Right atrium auricular region (tissue), 2 donors: ENCODE data around the gene SAMD8. TPM values are rescaled to one million over a fixed set of nuclear protein-coding genes. Genes with fewer than 3 reads are reported as not detected.
A peak's percentile ranks its signal among the peaks of the same experiment; 100 is the strongest.

ENCODE experiments used
- DNase-seq: peaks from one replicate; pipeline ENCODE4 v3.0.0-alpha.2; 2019; ENCODE audit warnings: low spot score
- H3K27ac ChIP-seq, 2 donors: fragments of 200-600 bp; sonication (generic); 1 replicate in 1 of 2; 2 replicates in 1 of 2; pipeline ENCODE4 v1.5.1; 2016 to 2019
- H3K27me3 ChIP-seq, 2 donors: fragments of 200-600 bp; sonication (generic); one replicate each; pipeline versions ENCODE4 v1.5.1 to v1.6.0; 2017 to 2019
- H3K36me3 ChIP-seq: fragments of 200-600 bp; sonication (generic); one replicate; pipeline ENCODE4 v1.5.1; 2016
- H3K4me1 ChIP-seq, 2 donors: fragments of 200-600 bp; sonication (generic); one replicate each; pipeline versions ENCODE4 v1.5.1 to v1.6.0; 2017 to 2019
- H3K4me3 ChIP-seq, 2 donors: fragments of 200-600 bp; sonication (generic); 1 replicate in 1 of 2; 2 replicates in 1 of 2; pipeline ENCODE4 v1.5.1; 2017 to 2019; ENCODE audit warnings: mild to moderate bottlenecking in 1 of 2, moderate library complexity in 1 of 2
- H3K9me3 ChIP-seq, 2 donors: fragments of 200-600 bp; sonication (generic); one replicate each; pipeline ENCODE4 v1.5.1; 2019
- total RNA-seq, 2 donors: library from RNA; depleted of rRNA; stranded (reverse); fragments of >200 nt; gene quantifications; one replicate each; pipeline ENCODE4 v1.1.0, GENCODE V29; 2016
- TF ChIP-seq, protein P1 (sequence below), 2 donors: fragments of 200-600 bp; sonication (generic); IDR thresholded peaks; one replicate each; pipeline ENCODE4 v1.5.1; 2019; ENCODE audit warnings: antibody characterized with exemption in 2 of 2

Gene SAMD8
- total RNA-seq, 2 donors from 2014 or later: 24.7 to 26.3 TPM

DNA sequence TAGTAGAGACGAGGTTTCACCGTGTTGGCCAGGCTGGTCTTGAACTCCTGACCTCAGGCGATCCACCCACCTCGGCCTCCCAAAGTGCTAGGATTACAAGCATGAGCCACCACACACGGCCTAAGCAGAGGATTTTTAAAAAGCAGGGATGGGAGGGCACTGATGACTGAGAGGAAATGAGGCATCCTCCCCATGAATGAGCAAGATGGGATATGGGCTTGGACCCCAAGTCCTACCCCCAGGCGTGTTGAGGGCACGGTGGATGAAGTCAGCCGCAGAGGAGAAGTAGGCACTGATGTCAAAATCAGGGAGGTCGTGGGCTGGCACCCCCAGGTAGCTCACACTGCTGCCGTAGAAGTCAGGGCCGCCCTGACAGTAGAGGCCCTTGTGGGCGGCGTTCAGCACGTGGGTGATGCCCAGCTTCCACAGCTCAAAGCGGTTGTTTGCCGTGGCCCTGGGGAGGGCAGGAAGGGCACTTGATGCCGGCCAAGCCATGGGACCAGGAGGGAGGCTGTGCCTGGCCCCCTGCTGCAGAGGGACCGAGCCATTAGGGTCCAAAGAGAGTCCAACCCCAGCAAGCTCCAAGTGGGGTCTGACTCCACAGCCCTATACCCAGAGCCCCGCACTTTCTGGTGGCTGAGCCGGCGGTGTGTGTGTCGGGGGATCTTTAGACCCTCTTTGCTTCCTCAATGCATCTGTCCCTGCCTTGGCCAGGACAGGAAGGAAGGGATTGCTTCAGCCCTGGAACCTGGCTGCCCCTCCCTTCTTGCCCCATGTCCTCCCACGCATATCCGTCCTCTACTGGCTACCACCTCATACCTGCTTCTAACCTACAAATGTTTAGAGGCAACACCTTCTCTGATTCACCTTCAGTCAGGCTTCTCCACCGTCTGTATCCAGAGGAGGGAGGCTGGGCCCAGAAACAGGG is 3.4 kb upstream of the SAMD8 start:
- no peak overlapping the region for H3K4me3 ChIP-seq
- H3K4me1 ChIP-seq: peaks cover 0 to 37% of the 10 kb centered on the region in 2 donors
- H3K9me3 ChIP-seq: no peaks in the 10 kb centered on the region
- no peak for DNase-seq
- no peaks in the 10 kb centered on the region for H3K27me3 ChIP-seq
- peak overlapping the region; percentile 97 to 99 for H3K27ac ChIP-seq
- no peaks in the 10 kb centered on the region for H3K36me3 ChIP-seq
- TF ChIP-seq, protein P1, sequence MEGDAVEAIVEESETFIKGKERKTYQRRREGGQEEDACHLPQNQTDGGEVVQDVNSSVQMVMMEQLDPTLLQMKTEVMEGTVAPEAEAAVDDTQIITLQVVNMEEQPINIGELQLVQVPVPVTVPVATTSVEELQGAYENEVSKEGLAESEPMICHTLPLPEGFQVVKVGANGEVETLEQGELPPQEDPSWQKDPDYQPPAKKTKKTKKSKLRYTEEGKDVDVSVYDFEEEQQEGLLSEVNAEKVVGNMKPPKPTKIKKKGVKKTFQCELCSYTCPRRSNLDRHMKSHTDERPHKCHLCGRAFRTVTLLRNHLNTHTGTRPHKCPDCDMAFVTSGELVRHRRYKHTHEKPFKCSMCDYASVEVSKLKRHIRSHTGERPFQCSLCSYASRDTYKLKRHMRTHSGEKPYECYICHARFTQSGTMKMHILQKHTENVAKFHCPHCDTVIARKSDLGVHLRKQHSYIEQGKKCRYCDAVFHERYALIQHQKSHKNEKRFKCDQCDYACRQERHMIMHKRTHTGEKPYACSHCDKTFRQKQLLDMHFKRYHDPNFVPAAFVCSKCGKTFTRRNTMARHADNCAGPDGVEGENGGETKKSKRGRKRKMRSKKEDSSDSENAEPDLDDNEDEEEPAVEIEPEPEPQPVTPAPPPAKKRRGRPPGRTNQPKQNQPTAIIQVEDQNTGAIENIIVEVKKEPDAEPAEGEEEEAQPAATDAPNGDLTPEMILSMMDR (IDR thresholded peaks at IDR 0.05): no peak

DNA sequence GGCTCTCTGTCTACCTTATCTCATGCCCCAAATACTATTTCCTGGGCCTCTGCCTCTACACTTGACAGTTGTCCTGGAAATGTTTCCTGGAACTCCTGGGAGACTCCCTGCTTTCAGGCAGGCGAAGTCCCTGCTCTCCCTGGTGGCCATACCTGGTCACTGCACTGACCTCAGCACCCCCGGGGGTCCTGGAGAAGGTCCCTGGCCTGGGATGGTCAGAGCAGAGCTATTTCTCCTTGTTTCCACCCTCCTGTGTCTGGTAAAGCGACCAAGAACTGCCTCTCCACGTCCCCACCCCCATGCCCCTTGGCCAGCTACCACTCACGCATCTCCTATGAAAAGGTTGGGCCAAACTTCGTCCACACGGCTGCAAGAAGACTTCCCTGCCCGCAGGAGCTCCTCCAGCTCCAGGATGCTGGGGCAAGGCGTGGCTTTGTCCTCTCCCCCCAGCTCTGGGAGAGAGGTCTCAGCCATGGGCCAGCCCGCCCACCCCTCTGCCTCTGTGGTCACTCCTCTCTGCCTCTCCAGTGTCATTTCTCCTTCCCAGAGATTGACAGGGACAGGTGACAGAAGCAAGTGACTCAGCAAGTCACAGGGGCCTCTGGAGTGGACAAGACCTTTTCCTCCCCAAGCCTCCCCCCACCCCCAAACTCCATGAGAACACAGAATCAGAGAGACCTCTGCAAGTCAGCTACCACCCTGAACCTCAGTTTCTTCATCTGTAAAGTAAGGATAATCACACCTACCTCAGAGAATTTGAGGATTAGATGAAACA is 2.6 kb upstream of the SAMD8 start:
- DNase-seq: peak; percentile 57
- H3K4me3 ChIP-seq: no peak overlapping the region
- H3K27ac ChIP-seq: peak overlapping the region; percentile 97 to 99
- H3K9me3 ChIP-seq: no peaks in the 10 kb centered on the region
- TF ChIP-seq, protein P1 (IDR thresholded peaks at IDR 0.05): peak; percentile 42 to 71
- H3K27me3 ChIP-seq: no peaks in the 10 kb centered on the region
- H3K4me1 ChIP-seq: peaks cover 0 to 45% of the 10 kb centered on the region in 2 donors
- no peaks in the 10 kb centered on the region for H3K36me3 ChIP-seq

DNA sequence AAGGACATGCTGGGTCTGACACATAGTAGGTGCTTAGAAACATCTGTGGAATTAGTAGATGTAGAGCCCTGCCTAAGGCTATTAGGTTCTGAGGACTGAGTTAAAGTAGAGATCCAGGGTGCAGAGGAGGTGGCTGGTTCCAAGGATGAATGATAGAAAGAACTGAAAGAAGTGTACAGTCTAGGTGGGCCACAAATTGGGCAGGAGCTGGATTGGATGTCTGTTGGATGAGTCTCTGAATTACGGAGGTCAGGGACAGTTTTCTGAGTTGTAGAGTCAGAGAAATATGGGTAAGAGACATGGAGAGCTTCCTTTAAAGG is 2.0 kb upstream of the SAMD8 start:
- Histone ChIP-seq H3K4me1 (peaks cover 0 to 51% of the 10 kb centered on the region in 2 donors), H3K27me3 (no peaks in the 10 kb centered on the region), H3K9me3 (no peaks in the 10 kb centered on the region), H3K36me3 (no peaks in the 10 kb centered on the region), H3K27ac (peak overlapping the region; percentile 97 to 99), H3K4me3 (no peak overlapping the region)
- no peak for DNase-seq
- TF ChIP-seq, protein P1 (IDR thresholded peaks at IDR 0.05): no peak

DNA sequence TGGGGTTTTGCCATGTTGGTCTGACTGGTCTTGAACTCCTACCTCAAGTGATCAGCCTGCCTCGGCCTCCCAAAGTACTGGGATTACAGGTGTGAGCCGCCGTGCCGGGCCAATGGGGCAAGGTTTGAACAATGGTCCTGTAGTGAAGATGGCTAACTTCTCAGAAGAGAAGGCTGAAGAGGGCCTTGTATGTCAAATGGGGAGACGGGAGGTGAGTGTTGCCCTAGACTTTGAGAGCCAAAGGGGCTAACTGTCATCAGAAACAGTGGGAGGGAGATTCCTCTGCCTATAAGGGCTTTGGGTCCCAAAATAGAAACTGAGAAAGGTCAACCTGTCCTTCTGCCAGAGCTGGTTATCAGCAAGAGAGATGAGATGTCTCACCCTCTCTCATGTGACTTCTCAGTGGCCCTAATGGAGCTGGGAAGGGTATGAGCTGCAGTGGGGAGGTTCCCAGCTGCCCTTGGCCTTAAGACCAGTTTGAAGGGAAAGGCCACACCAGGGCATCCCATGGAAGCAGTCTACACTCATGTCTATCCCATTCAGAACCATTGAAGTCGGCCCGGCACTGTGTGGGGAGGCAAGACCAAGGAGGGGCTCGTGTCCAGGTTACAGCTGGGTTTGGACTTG is 1.3 kb upstream of the SAMD8 start:
- DNase-seq: peak; percentile 55
- peak overlapping the region; percentile 97 to 99 for H3K27ac ChIP-seq
- H3K9me3 ChIP-seq: no peaks in the 10 kb centered on the region
- no peaks in the 10 kb centered on the region for H3K27me3 ChIP-seq
- no peaks in the 10 kb centered on the region for H3K36me3 ChIP-seq
- TF ChIP-seq, protein P1 (IDR thresholded peaks at IDR 0.05): no peak
- H3K4me3 ChIP-seq: no peak overlapping the region
- H3K4me1 ChIP-seq: peaks cover 0 to 58% of the 10 kb centered on the region in 2 donors

DNA sequence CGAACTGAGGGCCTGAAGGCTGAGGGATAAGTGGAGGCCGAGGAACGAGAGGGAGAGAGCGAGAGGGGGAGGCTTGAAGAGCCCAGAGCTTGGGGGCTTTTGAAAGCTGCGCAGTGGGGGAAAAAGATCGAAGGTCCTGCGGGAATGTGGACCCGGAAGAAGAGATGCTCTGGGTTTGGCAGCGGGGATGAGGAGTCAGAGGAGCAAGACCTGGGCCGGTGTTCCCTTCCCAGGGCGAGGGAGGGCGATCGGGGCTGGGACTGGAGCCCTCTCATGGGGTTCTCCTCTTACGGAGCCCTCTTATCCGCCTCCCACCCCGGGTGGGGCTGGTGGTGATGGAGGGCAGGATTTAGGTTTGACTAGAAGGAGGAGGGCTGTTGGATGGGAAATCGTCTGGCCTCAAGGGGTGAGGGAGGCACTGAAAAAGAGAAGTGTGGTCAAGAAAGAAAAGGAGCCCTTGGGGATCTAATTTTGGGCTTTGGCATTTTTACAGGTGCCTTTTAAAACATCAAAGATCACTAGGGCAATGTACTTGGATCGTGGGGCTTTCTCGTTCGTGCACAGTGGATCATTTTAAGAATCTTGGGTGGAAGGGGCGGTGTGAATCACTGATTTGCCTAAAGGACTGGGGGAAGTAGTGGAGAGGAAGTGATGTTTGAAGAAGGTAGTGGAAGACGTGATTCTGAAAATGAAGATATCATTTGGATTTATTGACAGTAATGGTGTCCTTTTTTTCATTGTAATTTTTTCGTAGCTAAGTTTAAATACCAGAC is 637 bp downstream of the SAMD8 start:
- H3K36me3 ChIP-seq: no peaks in the 10 kb centered on the region
- peak; percentile 64 for DNase-seq
- no peaks in the 10 kb centered on the region for H3K27me3 ChIP-seq
- TF ChIP-seq, protein P1 (IDR thresholded peaks at IDR 0.05): no peak
- peaks cover 0 to 66% of the 10 kb centered on the region in 2 donors for H3K4me1 ChIP-seq
- H3K27ac ChIP-seq: peak overlapping the region; percentile 97 to 99
- H3K4me3 ChIP-seq: peak overlapping the region; percentile 81 to 94
- no peaks in the 10 kb centered on the region for H3K9me3 ChIP-seq
